SK-N-MC (cell line): Measurements from ENCODE around the gene LTB.
A peak's percentile ranks its signal among the peaks of the same experiment; 100 is the strongest.

Source experiments
- EZH2 ChIP-seq: fragments of 200-600 bp; sonication (generic); IDR thresholded peaks from one replicate; pipeline ENCODE4 v1.6.1; 2017; ENCODE audit warnings: antibody characterized with exemption
- POLR2AphosphoS5 ChIP-seq: IDR thresholded peaks from 2 replicates; pipeline ENCODE4 v1.6.1; 2012; ENCODE audit warnings: mild to moderate bottlenecking, low read depth, low read length, borderline replicate concordance

GRCh38 chr6:31546958-31547726 lies 35.1 kb downstream of the LTB start, which contains the start of gene NFKBIL1:
- TF ChIP-seq POLR2AphosphoS5 (peak; percentile 74), EZH2 (no peak)
